HG02571 (cell line): ENCODE measurements around the gene PCDHGB2.
"Not testable (repeated sequence)": the region's sequence is repeated elsewhere in the genome, so short reads cannot be mapped to it uniquely, and the experiment has no call there.

Source experiments
- ATAC-seq: cut with Tn5 transposase; IDR thresholded peaks from one replicate; pipeline ENCODE4 v1.9.1; 2021; ENCODE audit warnings: mild to moderate bottlenecking, moderate library complexity; ENCODE audit not compliant: unreplicated experiment

The PCDHGB2 gene

GRCh38 chr5:141383345-141383744, 23.6 kb downstream of the PCDHGB2 start:
- ATAC-seq, result no peak

GRCh38 chr5:141384471-141385267, 24.9 kb downstream of the PCDHGB2 start:
- no peak for ATAC-seq

- peak; percentile 88 for ATAC-seq
These were observed 27.9 kb downstream of the PCDHGB2 start, which contains the start of gene PCDHGB4 for GRCh38 chr5:141387557-141388311. TSS of gene PCDHGB4 (plus strand) at chr5:141387698. CDS start at chr5:141387885, 187 bp downstream.

DNA sequence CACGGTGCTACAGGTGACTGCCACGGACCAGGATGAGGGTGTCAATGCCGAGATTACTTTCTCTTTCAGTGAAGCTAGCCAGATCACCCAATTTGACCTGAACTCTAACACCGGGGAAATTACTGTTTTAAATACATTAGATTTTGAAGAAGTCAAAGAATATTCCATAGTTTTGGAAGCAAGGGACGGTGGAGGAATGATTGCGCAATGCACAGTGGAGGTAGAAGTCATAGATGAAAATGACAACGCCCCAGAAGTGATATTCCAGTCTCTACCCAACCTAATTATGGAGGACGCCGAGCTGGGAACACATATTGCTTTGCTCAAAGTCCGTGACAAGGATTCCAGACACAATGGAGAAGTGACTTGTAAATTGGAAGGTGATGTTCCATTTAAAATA, 28.9 kb downstream of the PCDHGB2 start:
- ATAC-seq, result no peak

DNA sequence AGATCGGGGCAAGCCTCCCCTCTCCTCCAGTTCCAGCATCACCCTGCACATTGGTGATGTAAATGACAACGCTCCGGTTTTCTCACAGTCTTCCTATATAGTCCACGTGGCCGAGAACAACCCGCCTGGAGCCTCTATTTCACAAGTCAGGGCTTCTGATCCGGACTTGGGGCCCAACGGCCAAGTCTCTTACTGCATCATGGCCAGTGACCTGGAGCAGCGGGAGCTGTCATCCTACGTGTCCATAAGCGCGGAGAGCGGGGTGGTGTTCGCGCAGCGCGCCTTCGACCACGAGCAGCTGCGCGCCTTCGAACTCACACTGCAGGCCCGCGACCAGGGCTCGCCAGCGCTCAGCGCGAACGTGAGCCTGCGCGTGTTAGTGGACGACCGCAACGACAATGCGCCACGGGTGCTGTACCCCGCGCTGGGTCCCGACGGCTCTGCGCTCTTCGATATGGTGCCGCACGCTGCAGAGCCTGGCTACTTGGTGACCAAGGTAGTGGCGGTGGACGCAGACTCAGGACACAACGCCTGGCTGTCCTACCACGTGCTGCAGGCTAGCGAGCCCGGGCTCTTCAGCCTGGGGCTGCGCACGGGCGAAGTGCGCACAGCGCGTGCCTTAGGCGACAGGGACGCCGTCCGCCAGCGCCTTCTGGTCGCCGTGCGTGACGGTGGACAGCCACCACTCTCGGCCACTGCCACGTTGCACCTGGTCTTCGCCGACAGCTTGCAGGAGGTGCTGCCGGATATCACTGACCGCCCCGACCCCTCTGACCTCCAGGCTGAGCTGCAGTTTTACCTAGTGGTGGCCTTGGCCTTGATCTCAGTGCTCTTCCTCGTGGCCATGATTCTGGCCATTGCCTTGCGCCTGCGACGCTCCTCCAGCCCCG, 29.6 kb downstream of the PCDHGB2 start:
- no peak for ATAC-seq

DNA sequence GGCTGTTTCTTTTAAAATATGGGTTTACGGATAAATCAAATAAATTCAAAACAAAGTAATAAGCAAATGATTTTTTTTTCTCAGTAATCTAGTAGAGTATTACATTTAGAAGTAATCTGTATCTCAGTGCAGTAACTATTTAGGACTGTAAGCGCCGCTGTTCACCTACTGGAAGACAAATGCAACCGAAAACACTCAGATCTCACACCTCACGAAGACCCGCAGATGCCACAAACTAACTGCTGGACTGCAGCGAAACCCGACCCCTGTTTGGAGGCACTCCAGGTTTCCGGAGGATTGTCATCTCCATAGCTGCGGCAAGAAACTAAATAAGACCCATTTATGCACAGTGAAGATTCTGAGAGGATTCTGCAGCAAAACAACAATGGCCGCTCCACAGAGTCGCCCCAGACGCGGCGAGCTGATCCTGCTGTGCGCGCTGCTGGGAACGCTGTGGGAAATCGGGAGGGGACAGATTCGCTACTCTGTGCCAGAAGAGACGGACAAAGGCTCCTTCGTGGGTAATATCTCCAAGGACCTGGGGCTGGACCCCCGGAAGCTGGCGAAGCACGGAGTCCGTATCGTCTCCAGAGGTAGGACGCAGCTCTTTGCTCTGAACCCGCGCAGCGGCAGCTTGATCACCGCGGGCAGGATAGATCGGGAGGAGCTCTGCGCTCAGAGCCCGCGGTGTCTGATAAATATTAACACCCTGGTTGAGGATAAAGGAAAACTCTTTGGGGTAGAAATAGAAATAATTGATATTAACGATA, 32.8 kb downstream of the PCDHGB2 start, which contains the start of gene PCDHGA8:
PCDHGA8 (plus strand) TSS at position 205 of the 770 bp plus-strand sequence; CDS start at position 386, 181 bp downstream.
- ATAC-seq, result no peak

DNA sequence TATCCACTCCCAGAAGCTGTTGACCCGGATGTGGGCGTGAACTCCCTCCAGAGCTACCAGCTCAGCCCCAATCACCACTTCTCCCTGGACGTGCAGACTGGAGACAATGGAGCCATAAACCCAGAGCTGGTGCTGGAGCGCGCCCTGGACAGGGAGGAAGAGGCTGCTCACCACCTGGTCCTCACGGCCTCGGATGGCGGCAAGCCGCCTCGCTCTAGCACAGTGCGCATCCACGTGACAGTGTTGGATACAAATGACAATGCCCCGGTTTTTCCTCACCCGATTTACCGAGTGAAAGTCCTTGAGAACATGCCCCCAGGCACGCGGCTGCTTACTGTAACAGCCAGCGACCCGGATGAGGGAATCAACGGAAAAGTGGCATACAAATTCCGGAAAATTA, 33.5 kb downstream of the PCDHGB2 start:
- ATAC-seq, result no peak

GRCh38 chr5:141394401-141395187, 34.8 kb downstream of the PCDHGB2 start:
- not testable (repeated sequence) for ATAC-seq

DNA sequence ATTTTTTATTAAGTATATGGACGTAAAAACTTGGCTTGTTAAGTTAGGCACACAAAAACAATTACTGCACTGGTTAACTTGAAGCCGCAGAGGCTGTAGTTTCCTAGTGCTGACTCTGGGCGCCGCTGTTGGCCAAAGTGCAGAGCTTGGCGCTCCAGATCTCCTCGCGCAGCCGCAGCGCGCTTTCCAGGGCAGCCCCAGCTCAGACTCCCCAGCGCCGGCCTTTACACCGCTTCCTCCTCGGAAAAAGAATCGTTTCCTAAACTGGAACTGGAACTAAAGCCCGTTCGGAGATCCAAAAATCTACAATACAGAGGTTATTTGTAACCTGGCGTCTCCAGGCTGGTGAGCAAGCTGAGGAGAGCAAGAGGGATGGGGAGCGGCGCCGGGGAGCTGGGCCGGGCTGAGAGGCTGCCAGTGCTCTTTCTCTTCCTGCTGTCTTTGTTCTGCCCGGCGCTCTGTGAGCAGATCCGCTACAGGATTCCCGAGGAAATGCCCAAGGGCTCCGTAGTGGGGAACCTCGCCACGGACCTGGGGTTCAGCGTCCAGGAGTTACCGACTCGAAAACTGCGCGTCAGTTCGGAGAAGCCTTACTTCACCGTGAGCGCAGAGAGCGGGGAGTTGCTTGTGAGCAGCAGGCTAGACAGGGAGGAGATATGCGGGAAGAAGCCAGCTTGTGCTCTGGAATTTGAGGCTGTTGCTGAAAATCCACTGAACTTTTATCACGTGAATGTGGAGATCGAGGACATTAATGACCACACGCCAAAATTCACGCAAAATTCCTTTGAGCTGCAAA, 38.2 kb downstream of the PCDHGB2 start, which contains the start of gene PCDHGB5:
PCDHGB5 (plus strand) TSS at position 192 of the 796 bp plus-strand sequence; CDS start at position 373, 181 bp downstream.
- not testable (repeated sequence) for ATAC-seq

GRCh38 chr5:141398608-141399007, 38.8 kb downstream of the PCDHGB2 start:
- ATAC-seq, result no peak

DNA sequence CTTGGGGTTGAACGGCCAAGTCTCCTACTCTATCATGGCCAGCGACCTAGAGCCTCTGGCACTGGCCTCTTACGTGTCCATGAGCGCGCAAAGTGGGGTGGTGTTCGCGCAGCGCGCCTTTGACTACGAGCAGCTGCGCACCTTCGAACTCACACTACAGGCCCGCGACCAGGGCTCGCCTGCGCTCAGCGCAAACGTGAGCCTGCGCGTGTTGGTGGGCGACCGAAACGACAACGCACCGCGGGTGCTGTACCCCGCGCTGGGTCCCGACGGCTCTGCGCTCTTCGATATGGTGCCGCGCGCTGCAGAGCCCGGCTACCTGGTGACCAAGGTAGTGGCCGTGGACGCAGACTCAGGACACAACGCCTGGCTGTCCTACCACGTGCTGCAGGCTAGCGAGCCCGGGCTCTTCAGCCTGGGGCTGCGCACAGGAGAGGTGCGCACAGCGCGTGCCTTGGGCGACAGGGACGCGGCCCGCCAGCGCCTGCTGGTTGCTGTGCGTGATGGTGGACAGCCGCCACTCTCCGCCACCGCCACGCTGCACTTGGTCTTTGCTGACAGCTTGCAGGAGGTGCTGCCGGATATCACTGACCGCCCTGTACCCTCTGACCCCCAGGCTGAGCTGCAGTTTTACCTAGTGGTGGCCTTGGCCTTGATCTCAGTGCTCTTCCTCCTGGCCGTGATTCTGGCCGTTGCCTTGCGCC, 39.9 kb downstream of the PCDHGB2 start:
- no peak for ATAC-seq

DNA sequence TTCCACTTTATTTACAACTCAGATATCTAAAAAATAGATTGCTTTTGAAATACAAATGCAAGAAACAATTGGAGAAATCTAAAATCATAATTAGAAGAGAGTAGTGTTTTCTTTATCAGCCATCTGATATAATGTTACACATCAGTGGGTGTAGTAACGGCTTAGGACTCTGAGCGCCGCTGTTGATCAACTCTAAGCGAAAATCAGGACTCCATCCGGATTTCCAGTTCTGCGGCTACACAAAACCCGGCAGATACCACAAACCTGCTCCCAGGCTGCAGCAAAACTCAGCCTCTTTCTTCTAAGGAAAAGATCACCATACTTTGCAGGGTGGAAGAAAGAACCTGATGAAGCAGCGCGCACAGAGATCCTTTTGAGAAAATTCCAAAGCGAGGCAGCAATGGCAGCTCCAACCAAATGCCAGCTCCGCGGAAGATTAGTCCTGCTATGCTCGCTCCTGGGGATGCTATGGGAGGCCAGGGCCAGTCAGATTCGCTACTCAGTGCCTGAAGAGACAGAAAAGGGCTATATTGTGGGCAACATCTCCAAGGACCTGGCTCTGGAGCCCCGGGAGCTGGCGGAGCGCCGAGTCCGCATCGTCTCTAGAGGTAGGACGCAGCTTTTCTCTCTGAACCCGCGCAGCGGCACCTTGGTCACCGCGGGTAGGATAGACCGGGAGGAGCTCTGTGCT, 42.9 kb downstream of the PCDHGB2 start, which contains the start of gene PCDHGA9:
PCDHGA9 (plus strand) TSS at position 226 of the 691 bp plus-strand sequence; CDS start at position 401, 175 bp downstream.
- ATAC-seq, result no peak

DNA sequence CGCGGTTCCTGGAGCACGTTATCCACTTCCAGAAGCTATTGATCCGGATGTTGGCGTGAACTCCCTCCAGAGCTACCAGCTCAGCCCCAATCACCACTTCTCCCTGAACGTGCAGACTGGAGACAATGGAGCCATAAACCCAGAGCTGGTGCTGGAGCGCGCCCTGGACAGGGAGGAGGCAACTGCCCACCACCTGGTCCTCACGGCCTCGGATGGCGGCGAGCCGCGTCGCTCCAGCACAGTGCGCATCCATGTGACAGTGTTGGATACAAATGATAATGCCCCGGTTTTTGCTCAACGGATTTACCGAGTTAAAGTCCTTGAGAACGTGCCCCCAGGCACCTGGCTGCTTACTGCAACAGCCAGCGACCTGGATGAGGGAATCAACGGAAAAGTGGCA, 43.6 kb downstream of the PCDHGB2 start:
- no peak for ATAC-seq

DNA sequence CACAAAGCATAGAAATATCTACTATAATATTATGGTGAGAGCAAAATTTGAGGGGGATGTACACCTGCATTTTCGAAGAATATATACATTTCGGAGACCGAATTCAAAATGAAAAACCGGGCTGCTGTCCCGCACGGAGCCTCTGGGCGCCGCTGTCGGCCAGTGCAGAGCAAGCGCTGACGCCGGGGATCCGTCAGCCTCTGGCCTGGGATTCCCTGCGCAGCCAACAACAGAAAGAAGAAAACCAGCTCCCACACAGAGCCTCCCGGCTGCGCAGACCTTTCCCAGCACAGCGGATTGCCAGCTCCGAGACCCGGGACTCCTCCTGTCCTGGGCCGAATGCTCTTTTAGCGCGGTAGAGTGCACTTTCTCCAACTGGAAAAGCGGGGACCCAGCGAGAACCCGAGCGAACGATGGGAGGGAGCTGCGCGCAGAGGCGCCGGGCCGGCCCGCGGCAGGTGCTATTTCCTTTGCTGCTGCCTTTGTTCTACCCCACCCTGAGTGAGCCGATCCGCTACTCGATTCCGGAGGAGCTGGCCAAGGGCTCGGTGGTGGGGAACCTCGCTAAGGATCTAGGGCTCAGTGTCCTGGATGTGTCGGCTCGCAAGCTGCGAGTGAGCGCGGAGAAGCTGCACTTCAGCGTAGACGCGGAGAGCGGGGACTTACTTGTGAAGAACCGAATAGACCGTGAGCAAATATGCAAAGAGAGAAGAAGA, 48.2 kb downstream of the PCDHGB2 start, which contains the start of gene PCDHGB6:
PCDHGB6 (plus strand) TSS at position 232 of the 716 bp plus-strand sequence; CDS start at position 414, 182 bp downstream.
- not testable (repeated sequence) for ATAC-seq

DNA sequence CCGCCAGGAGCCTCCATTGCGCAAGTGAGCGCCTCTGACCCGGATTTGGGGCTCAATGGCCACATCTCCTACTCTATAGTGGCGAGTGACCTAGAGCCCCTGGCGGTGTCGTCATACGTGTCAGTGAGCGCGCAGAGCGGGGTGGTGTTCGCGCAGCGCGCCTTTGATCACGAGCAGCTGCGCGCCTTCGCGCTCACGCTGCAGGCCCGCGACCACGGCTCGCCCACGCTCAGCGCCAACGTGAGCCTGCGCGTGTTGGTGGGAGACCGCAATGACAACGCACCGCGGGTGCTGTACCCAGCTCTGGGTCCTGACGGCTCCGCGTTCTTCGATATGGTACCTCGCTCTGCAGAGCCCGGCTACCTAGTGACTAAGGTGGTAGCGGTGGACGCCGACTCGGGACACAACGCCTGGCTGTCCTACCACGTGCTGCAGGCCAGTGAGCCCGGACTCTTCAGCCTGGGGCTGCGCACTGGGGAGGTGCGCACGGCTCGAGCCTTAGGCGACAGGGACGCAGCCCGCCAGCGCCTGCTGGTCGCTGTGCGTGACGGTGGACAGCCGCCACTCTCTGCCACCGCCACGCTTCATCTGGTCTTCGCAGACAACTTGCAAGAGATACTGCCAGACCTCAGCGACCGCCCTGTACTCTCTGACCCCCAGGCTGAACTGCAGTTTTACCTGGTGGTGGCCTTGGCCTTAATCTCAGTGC, 50.0 kb downstream of the PCDHGB2 start:
- ATAC-seq, result no peak

DNA sequence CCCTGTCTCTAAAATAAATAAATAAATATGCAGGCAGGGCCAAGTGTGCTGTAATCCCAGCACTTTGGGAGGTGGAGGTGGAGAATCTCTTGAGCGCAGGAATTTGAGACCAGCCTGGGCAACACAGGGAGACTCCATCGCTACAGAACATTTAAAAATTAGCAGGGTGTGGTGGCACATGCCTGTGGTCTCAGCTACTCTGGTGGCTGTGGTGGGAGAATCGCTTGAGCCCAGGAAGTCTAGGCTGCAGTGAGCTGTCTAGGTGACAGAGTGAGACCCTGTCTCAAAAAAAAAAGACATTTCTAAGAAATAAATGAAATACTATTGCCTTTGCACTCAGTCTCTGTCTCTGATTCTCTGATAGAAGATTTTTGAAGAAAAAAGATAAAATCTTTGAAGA, 51.8 kb downstream of the PCDHGB2 start:
- no peak for ATAC-seq
